Thyroid gland (tissue), 4 donors: Measurements from ENCODE around the gene KRTAP10-3.

Source experiments
- CTCF ChIP-seq, 6 experiments: fragments of 200-600 bp in 3 of 6; fragments of 450-650 bp in 3 of 6; sonication (generic) in 3 of 6; IDR thresholded peaks; one replicate each; pipeline ENCODE4 v1.5.1; 2016 to 2019; ENCODE audit warnings: antibody characterized with exemption in 6 of 6, mild to moderate bottlenecking in 2 of 6, inconsistent platforms in 1 of 6, moderate library complexity in 1 of 6
- POLR2A ChIP-seq, 2 donors: fragments of 450-650 bp; IDR thresholded peaks; one replicate each; pipeline ENCODE4 v1.6.1; 2017; ENCODE audit warnings: antibody characterized with exemption in 2 of 2, mild to moderate bottlenecking in 2 of 2, moderate library complexity in 1 of 2

GRCh38 chr21:44552681-44553080 is 5.9 kb downstream of the KRTAP10-3 start:
- TF ChIP-seq POLR2A (IDR thresholded peaks at IDR 0.05): no peak
- no peak for TF ChIP-seq CTCF (IDR thresholded peaks at IDR 0.05)
